Liver (tissue), 3 donors: ENCODE results near the gene KLHDC2.

Experiments
- EGR1 ChIP-seq, 2 donors: IDR thresholded peaks; 2 replicates each; pipeline ENCODE4 v1.6.1; 2016 to 2018; ENCODE audit warnings: antibody characterized with exemption in 2 of 2, low read depth in 2 of 2
- JUND ChIP-seq, 2 donors: IDR thresholded peaks; 2 replicates each; pipeline ENCODE4 v1.6.1; 2016; ENCODE audit warnings: antibody characterized with exemption in 2 of 2
- SP1 ChIP-seq: IDR thresholded peaks from 2 replicates; pipeline ENCODE4 v1.6.1; 2018; ENCODE audit warnings: antibody characterized with exemption, mild to moderate bottlenecking
- TAF1 ChIP-seq: conservative IDR thresholded peaks from 2 replicates; pipeline ENCODE4 v1.6.1; 2016; ENCODE audit warnings: antibody characterized with exemption, mild to moderate bottlenecking
- YY1 ChIP-seq: IDR thresholded peaks from 2 replicates; pipeline ENCODE4 v1.6.1; 2016; ENCODE audit warnings: antibody characterized with exemption, mild to moderate bottlenecking
- TF ChIP-seq, protein P1 (sequence below): fragments of 150-350 bp; IDR thresholded peaks from 2 replicates; pipeline ENCODE4 v1.5.1; 2017; ENCODE audit warnings: improper control_type of control experiment, low read depth, low read length; ENCODE audit not compliant: missing input control
- TF ChIP-seq, protein P2 (sequence below): IDR thresholded peaks from 2 replicates; pipeline ENCODE4 v1.6.1; 2016; ENCODE audit warnings: antibody characterized with exemption
- TF ChIP-seq, protein P3 (sequence below): IDR thresholded peaks from 2 replicates; pipeline ENCODE4 v1.6.1; 2016; ENCODE audit warnings: antibody characterized with exemption
- donor health status: healthy.
- donor health status: healthy.

DNA sequence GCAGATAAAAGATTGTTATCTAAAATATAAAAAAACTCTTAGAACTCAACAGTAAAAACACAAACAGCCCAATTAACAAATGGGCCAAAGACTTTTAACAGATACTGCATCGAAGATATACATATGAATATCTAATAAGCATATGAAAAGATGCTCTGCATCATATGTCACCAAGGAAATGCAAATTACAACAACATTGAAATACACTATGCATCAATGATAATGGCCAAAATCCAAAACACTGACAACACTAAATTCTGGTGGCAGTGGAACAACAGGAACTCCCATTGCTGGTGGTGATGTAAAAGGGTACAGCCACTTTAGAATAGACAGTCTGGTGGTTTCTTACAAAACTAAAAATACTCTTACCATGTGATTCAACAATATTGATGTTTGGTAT is 40.8 kb downstream of the KLHDC2 start:
- TF ChIP-seq, protein P1, sequence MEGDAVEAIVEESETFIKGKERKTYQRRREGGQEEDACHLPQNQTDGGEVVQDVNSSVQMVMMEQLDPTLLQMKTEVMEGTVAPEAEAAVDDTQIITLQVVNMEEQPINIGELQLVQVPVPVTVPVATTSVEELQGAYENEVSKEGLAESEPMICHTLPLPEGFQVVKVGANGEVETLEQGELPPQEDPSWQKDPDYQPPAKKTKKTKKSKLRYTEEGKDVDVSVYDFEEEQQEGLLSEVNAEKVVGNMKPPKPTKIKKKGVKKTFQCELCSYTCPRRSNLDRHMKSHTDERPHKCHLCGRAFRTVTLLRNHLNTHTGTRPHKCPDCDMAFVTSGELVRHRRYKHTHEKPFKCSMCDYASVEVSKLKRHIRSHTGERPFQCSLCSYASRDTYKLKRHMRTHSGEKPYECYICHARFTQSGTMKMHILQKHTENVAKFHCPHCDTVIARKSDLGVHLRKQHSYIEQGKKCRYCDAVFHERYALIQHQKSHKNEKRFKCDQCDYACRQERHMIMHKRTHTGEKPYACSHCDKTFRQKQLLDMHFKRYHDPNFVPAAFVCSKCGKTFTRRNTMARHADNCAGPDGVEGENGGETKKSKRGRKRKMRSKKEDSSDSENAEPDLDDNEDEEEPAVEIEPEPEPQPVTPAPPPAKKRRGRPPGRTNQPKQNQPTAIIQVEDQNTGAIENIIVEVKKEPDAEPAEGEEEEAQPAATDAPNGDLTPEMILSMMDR: no peak
- TF ChIP-seq TAF1: no peak
- no peak for TF ChIP-seq YY1
- no peak for TF ChIP-seq SP1
- TF ChIP-seq, protein P2, sequence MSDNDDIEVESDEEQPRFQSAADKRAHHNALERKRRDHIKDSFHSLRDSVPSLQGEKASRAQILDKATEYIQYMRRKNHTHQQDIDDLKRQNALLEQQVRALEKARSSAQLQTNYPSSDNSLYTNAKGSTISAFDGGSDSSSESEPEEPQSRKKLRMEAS: no peak
- no peak for TF ChIP-seq JUND (IDR thresholded peaks at IDR 0.05)
- TF ChIP-seq, protein P3, sequence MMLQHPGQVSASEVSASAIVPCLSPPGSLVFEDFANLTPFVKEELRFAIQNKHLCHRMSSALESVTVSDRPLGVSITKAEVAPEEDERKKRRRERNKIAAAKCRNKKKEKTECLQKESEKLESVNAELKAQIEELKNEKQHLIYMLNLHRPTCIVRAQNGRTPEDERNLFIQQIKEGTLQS: no peak
- no peak for TF ChIP-seq EGR1 (IDR thresholded peaks at IDR 0.05; ENCODE audit: low read depth in 2 of 2)
